HL-60 (cell line): Measurements from ENCODE around the gene MAP1A.

Source experiments
- GABPA ChIP-seq: IDR thresholded peaks from 2 replicates; pipeline ENCODE4 v1.6.1; 2012; ENCODE audit warnings: low read depth
- POLR2AphosphoS5 ChIP-seq: IDR thresholded peaks from 2 replicates; pipeline ENCODE4 v1.6.1; 2012; ENCODE audit warnings: low read depth
- TF ChIP-seq, protein P1 (sequence below): IDR thresholded peaks from one replicate; pipeline ENCODE4 v1.5.1; 2011; ENCODE audit warnings: low read length, control low read depth, inconsistent platforms; ENCODE audit not compliant: insufficient read depth

DNA sequence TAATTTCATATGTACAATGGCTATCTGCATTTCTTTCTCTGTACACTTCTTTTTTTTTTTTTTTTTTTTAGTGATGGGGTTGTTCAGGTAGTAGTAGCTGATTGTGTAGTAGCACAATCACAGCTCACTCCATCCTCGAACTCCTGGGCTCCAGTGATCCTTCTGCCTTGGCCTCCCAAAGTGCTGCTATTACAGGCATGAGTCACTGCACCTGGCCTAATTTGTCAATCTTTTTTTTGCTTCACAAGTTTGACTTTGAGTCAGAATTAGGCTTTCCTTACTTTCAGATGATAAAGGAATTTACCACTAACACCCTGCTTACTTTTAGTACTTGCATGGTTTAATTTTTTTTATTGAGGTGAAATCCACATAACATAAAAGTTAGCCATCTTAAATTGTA is 28.0 kb downstream of the MAP1A start:
- TF ChIP-seq, protein P1, sequence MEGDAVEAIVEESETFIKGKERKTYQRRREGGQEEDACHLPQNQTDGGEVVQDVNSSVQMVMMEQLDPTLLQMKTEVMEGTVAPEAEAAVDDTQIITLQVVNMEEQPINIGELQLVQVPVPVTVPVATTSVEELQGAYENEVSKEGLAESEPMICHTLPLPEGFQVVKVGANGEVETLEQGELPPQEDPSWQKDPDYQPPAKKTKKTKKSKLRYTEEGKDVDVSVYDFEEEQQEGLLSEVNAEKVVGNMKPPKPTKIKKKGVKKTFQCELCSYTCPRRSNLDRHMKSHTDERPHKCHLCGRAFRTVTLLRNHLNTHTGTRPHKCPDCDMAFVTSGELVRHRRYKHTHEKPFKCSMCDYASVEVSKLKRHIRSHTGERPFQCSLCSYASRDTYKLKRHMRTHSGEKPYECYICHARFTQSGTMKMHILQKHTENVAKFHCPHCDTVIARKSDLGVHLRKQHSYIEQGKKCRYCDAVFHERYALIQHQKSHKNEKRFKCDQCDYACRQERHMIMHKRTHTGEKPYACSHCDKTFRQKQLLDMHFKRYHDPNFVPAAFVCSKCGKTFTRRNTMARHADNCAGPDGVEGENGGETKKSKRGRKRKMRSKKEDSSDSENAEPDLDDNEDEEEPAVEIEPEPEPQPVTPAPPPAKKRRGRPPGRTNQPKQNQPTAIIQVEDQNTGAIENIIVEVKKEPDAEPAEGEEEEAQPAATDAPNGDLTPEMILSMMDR = no peak
- TF ChIP-seq POLR2AphosphoS5 = no peak
- no peak for TF ChIP-seq GABPA
